Measurements from ENCODE around the gene STARD7.
"Not testable (repeated sequence)": the region's sequence is repeated elsewhere in the genome, so short reads cannot be mapped to it uniquely, and the experiment has no call there.

STARD7 gene, protein sequence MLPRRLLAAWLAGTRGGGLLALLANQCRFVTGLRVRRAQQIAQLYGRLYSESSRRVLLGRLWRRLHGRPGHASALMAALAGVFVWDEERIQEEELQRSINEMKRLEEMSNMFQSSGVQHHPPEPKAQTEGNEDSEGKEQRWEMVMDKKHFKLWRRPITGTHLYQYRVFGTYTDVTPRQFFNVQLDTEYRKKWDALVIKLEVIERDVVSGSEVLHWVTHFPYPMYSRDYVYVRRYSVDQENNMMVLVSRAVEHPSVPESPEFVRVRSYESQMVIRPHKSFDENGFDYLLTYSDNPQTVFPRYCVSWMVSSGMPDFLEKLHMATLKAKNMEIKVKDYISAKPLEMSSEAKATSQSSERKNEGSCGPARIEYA

GRCh38 chr2:96208143-96209010, at the start of gene STARD7:
Gene STARD7 (minus strand): TSS chr2:96208827. CDS start chr2:96208434, 393 bp downstream.
- peak; percentile 95 for ATAC-seq
- TF ChIP-seq ZFP30 (CRISPR knock-in tag; IDR thresholded peaks at IDR 0.05) = no peak
- no peak for TF ChIP-seq TCF4 (CRISPR knock-in tag; IDR thresholded peaks at IDR 0.05; ENCODE audit: borderline replicate concordance)
- TF ChIP-seq PPARA (CRISPR knock-in tag; IDR thresholded peaks at IDR 0.05; ENCODE audit: borderline replicate concordance) = no peak
- TF ChIP-seq CREB5 (CRISPR knock-in tag; IDR thresholded peaks at IDR 0.05; ENCODE audit: low read depth) = no peak
- no peak for TF ChIP-seq ZNF70 (CRISPR knock-in tag; IDR thresholded peaks at IDR 0.05)
- TF ChIP-seq ZFP3 (CRISPR knock-in tag; IDR thresholded peaks at IDR 0.05) = no peak

GRCh38 chr2:96257744-96258143, 49.1 kb upstream of the STARD7 start:
- ATAC-seq = not testable (repeated sequence)

GRCh38 chr2:96256611-96257113, 48.0 kb upstream of the STARD7 start:
- TF ChIP-seq ARNTL (CRISPR knock-in tag; IDR thresholded peaks at IDR 0.05; ENCODE audit: borderline replicate concordance, low read depth) (no peak), ISL1 (CRISPR knock-in tag; IDR thresholded peaks at IDR 0.05) (no peak), OSR1 (CRISPR knock-in tag; IDR thresholded peaks at IDR 0.05) (no peak), ESRRG (CRISPR knock-in tag; IDR thresholded peaks at IDR 0.05) (no peak), TCF4 (CRISPR knock-in tag; IDR thresholded peaks at IDR 0.05; ENCODE audit: borderline replicate concordance) (no peak), TSHZ2 (CRISPR knock-in tag; IDR thresholded peaks at IDR 0.05) (no peak), ZFP3 (CRISPR knock-in tag; IDR thresholded peaks at IDR 0.05) (no peak), ZNF8 (CRISPR knock-in tag; IDR thresholded peaks at IDR 0.05) (no peak), ZC3H10 (CRISPR knock-in tag; IDR thresholded peaks at IDR 0.05) (no peak)
- TF ChIP-seq, protein P1, sequence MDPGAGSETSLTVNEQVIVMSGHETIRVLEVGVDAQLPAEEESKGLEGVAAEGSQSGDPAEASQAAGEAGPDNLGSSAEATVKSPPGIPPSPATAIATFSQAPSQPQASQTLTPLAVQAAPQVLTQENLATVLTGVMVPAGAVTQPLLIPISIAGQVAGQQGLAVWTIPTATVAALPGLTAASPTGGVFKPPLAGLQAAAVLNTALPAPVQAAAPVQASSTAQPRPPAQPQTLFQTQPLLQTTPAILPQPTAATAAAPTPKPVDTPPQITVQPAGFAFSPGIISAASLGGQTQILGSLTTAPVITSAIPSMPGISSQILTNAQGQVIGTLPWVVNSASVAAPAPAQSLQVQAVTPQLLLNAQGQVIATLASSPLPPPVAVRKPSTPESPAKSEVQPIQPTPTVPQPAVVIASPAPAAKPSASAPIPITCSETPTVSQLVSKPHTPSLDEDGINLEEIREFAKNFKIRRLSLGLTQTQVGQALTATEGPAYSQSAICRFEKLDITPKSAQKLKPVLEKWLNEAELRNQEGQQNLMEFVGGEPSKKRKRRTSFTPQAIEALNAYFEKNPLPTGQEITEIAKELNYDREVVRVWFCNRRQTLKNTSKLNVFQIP (CRISPR knock-in tag; IDR thresholded peaks at IDR 0.05; ENCODE audit: borderline replicate concordance, low read depth) = no peak
- no peak for ATAC-seq

- no peak for ATAC-seq
- TF ChIP-seq, protein P2, sequence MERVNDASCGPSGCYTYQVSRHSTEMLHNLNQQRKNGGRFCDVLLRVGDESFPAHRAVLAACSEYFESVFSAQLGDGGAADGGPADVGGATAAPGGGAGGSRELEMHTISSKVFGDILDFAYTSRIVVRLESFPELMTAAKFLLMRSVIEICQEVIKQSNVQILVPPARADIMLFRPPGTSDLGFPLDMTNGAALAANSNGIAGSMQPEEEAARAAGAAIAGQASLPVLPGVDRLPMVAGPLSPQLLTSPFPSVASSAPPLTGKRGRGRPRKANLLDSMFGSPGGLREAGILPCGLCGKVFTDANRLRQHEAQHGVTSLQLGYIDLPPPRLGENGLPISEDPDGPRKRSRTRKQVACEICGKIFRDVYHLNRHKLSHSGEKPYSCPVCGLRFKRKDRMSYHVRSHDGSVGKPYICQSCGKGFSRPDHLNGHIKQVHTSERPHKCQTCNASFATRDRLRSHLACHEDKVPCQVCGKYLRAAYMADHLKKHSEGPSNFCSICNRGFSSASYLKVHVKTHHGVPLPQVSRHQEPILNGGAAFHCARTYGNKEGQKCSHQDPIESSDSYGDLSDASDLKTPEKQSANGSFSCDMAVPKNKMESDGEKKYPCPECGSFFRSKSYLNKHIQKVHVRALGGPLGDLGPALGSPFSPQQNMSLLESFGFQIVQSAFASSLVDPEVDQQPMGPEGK (CRISPR knock-in tag; IDR thresholded peaks at IDR 0.05; ENCODE audit: borderline replicate concordance) = no peak
- TF ChIP-seq ZNF8 (CRISPR knock-in tag; IDR thresholded peaks at IDR 0.05) = no peak
- TF ChIP-seq TCF4 (CRISPR knock-in tag; IDR thresholded peaks at IDR 0.05; ENCODE audit: borderline replicate concordance) = no peak
- TF ChIP-seq TOX (CRISPR knock-in tag; IDR thresholded peaks at IDR 0.05; ENCODE audit: borderline replicate concordance) = no peak
- no peak for TF ChIP-seq ZC3H10 (CRISPR knock-in tag; IDR thresholded peaks at IDR 0.05)
- TF ChIP-seq ARNTL (CRISPR knock-in tag; IDR thresholded peaks at IDR 0.05; ENCODE audit: borderline replicate concordance, low read depth) = no peak
- no peak for TF ChIP-seq ZFP30 (CRISPR knock-in tag; IDR thresholded peaks at IDR 0.05)
- TF ChIP-seq ZNF565 (CRISPR knock-in tag; conservative IDR thresholded peaks at IDR 0.05; ENCODE audit: low read depth) = no peak
- no peak for TF ChIP-seq SNAI2 (CRISPR knock-in tag; IDR thresholded peaks at IDR 0.05)
- TF ChIP-seq, protein P1 (CRISPR knock-in tag; IDR thresholded peaks at IDR 0.05; ENCODE audit: borderline replicate concordance, low read depth) = no peak
- TF ChIP-seq ISL1 (CRISPR knock-in tag; IDR thresholded peaks at IDR 0.05) = no peak
- TF ChIP-seq GLIS3 (CRISPR knock-in tag; IDR thresholded peaks at IDR 0.05) = no peak
- no peak for TF ChIP-seq BACH2 (CRISPR knock-in tag; IDR thresholded peaks at IDR 0.05; ENCODE audit: borderline replicate concordance)
- no peak for TF ChIP-seq RARB (CRISPR knock-in tag; IDR thresholded peaks at IDR 0.05)
- no peak for TF ChIP-seq CSDC2 (CRISPR knock-in tag; IDR thresholded peaks at IDR 0.05)
- TF ChIP-seq PPARA (CRISPR knock-in tag; IDR thresholded peaks at IDR 0.05; ENCODE audit: borderline replicate concordance) = no peak
- TF ChIP-seq ZNF70 (CRISPR knock-in tag; IDR thresholded peaks at IDR 0.05) = no peak
These were observed 45.9 kb upstream of the STARD7 start for GRCh38 chr2:96254571-96254970.
